Left colon (tissue), 2 donors: ENCODE measurements around the gene TRMT10B. TPM values are rescaled to one million over a fixed set of nuclear protein-coding genes. Genes with fewer than 3 reads are reported as not detected.
"Not testable (repeated sequence)": the region's sequence is repeated elsewhere in the genome, so short reads cannot be mapped to it uniquely, and the experiment has no call there.

Source experiments
- ATAC-seq: fragments of 200-7000 bp; cut with Tn5 transposase; one replicate; pipeline ENCODE4 v1.9.1; 2020; ENCODE audit warnings: mild to moderate bottlenecking, moderate library complexity
- DNase-seq, 2 donors: peaks; one replicate each; pipeline ENCODE4 v3.0.0-alpha.2; 2020
- intact Hi-C, 2 donors: fragments of 100-400 bp; cut with DNase I in 1 of 2; cut with micrococcal nuclease in 1 of 2; formaldehyde crosslinking; loops; one replicate each; pipeline versions ENCODE4 v1.11.2 to v1.14.0; 2022; cut with DNase I, micrococcal nuclease
- total RNA-seq, 2 donors: library from RNA; stranded (reverse); fragmentation: NEBNext Ultra II Directional; extraction: Animal tissue kit (Norgen Biotek cat#: 25700); gene quantifications; one replicate each; pipeline ENCODE4 v1.2.1, GENCODE V29; 2021
- donor health status: DM: no; HTN: no; CAD: no.
- donor health status: DM: yes; HTN: yes; CAD: no.

TRMT10B gene
- total RNA-seq, 2 donors from 2014 or later, result 6.6 to 7.2 TPM

DNA sequence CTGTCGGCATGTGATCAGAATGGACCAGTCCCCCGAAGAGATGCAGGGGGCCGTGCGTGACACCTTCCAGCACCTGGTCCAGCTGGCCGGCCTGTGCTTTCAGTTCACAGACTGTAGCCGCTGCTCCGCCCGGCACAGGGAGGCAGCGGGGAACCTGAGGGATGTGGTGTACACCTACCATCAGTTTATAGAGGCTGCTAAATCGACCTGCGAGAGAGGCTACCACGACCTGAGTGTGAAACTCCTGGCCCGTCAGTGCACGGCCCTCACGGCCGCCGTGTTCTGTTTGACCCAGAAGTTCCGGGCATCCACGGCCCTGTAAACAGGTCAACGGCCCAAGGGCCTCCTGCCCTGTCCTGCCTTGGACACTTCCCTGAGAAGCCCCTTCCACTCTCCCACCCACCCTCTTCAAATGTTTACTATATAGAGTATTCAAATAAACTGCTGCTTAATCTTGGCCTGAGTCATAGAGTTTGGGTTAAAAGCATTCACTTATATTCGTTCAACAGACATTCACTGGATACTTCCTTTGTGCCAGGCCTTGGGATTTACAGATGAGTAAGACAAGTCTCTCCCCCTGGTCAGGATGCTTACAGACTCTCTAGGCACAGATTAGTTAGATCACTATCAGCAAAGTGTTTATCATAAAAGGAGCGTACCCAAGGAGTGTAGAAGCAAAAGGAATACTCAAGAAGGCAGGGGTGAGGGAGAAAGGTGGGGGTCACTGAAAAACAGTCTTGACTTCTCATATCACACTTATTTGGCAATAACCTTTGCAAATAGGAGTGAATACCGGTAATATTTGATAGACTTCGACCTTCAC lies 6.9 kb upstream of the TRMT10B start:
- intact Hi-C loops, result no loop called here
- ATAC-seq (no peak), DNase-seq (no peak)

DNA sequence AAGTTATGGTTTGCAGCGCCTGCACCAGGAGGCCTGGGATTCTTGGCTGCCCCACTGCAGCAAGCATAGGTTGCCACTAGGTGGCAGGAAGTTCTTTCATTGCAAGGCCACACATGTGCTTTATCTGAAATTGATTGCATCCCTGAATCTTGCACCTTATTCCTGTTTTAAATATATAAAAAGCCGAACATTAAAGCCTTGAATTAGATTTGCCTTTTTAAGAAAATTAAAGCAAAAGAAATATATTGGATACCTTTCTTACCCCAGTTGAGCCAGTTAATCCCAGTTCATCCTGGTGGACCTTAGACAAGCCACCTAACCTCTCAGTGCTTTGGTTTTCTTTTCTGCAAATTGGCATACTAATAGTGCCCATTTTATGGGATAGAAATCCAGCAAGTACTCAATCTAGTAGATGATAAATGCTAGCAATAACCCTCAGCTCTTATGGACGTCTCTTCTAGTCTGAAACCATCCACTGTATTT lies 6.3 kb upstream of the TRMT10B start:
- DNase-seq, result peak in 1 of 2 donors; percentile 57

DNA sequence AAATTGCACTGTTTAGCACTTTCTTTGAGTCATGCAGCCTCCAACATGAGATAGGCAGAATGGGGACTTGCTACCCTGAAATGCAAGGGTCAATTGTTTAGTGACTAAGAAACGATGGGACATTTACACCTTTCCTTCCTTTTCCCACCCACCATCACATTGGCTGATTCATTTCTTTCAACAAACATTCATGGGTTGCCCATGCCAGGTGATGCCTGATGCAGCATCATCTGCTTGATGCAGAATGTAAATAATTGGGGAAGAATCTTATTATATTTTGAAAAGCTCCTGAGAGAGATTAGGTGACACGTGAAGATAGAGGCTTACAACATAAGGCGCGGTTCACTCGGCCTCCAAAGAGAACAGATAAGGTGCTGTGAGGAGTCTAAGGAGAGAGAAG lies 4.5 kb upstream of the TRMT10B start:
- ATAC-seq, result no peak
- intact Hi-C loops, result no loop called here
- DNase-seq, result no peak

More for the DNA sequence above, 6.3 kb upstream of the TRMT10B start:
- intact Hi-C loops, result no loop called here
- ATAC-seq, result peak; percentile 89

GRCh38 chr9:37751186-37751585 lies 2.4 kb upstream of the TRMT10B start:
- no peak for ATAC-seq
- intact Hi-C loops, result loop anchor here in 1 of 2 donors (10.0 kb wide), 1 partner anchor 196 kb away; no protein-coding TSS in a partner anchor

GRCh38 chr9:37751704-37752103 lies 1.9 kb upstream of the TRMT10B start:
- ATAC-seq, DNase-seq: not testable (repeated sequence)
- intact Hi-C loops, result loop anchor here in 1 of 2 donors (10.0 kb wide), 1 partner anchor 197 kb away; no protein-coding TSS in a partner anchor

More at GRCh38 chr9:37751186-37751585, 2.4 kb upstream of the TRMT10B start:
- no peak for DNase-seq

GRCh38 chr9:37752112-37752511 lies 1.5 kb upstream of the TRMT10B start:
- not testable (repeated sequence) for ATAC-seq, DNase-seq
- intact Hi-C loops, result loop anchor here in 1 of 2 donors (10.0 kb wide), 1 partner anchor 197 kb away; no protein-coding TSS in a partner anchor

DNA sequence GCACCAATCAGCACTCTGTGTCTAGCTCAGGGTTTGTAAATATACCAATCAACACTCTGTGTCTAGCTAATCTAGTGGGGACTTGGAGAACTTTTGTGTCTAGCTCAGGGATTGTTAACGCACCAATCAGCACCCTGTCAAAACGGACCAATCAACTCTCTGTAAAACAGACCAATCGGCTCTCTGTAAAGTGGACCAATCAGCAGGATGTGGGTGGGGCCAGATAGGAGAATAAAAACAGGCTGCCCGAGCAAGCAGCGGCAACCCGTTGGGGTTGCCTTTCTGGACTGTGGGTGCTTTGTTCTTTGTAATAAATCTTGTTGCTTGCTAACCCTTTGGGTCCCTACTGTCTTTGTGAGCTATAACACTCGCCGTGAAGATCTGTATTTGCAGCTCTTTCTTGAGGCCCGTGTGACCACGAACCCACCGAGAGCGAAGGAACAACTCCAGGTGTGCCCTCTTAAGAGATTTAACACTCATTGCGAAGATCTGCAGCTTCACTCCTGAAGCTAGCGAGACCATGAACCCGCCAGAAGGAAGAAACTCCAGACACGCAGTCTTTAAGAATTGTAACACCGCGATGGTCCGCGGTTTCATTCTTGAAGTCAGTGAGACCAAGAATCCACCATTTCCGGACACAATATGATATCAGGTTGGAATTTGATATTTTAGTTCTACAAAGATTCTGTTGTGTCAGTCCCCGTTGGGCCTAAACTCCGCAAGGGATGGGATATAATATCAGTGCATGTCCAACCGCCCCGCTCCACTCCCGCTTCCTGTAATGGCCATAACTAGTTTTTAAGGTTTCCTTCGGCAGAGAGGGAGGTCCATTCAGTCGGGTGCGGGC lies 740 bp upstream of the TRMT10B start:
- ATAC-seq (no peak), DNase-seq (peak in 1 of 2 donors; percentile 24)
- intact Hi-C loops, result loop anchor here in 1 of 2 donors (10.0 kb wide), 1 partner anchor 198 kb away; no protein-coding TSS in a partner anchor

DNA sequence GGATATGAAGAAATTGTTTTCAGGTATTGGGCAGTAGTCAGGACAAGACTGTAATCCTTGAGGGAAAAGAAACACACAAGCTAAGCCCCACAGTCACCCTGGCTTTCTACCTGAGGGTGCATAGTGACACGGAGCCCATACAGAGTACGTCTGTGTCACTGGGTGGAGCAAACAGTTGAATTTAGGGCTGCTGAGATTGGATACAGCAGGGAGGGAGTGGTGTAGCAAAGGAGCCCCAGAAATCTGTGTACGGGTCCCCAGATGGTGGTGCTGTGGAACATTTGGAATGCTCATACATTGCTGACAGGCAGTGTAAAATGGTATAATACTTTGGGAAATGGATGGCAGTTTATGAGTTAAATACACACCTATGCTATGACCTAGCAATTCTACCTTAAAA lies 5.1 kb downstream of the TRMT10B start:
- intact Hi-C loops, result loop anchor here in 1 of 2 donors (10.0 kb wide), 1 partner anchor 204 kb away; no protein-coding TSS in a partner anchor
- ATAC-seq, result no peak

DNA sequence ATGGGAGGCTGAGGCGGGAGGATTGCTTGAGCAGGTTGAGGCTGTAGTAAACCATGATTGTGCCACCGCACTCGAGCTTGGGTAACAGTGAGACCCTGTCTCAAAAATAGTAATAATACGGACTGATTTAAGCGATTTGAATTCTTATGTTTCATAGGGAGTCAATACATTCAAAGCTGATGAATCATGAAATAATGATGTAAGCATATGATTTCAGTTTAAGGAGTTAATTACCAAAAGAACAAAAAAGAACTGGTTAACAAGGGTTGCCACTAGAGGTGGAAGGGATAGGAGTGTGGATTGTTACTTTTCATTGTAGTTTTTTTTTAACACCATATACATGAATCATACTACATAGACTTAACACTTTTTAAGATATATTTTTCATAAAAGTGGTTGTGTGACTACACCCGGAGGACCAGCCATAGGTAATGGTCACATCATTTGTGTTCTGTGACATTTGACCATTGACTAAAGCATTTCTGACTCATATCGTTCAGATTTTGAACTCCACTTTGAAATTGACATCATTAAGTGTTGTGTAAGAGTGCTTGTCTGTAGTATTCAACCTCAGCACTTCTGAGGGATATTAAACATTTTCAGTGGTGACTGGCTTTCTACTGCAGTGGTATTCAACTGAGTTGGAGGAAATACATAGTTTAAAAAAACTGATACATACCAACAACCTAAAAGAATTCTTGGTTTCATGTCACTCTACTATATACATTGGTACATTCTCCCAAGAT lies 7.0 kb downstream of the TRMT10B start:
- DNase-seq (no peak), ATAC-seq (no peak)
- intact Hi-C loops, result no loop called here

More for the DNA sequence above, 5.1 kb downstream of the TRMT10B start:
- no peak for DNase-seq

DNA sequence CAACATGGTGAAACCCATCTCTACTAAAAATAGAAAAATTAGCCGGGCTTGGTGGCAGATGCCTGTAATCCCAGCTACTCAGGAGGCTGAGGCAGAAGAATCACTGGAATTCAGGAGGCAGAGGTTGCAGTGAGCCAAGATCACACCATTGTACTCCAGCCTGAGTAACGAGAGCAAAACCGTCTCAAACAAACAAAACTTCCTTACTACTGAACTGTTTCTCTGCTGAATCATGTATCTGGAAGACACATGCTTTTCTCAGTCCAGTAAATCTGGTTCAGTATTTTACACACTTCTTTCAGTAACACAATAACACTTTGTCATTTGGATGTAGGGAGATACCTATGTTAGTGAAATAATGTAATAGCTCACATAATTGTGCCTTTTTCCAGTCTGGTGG lies 7.9 kb downstream of the TRMT10B start:
- ATAC-seq, result no peak
- no peak for DNase-seq
- intact Hi-C loops, result no loop called here

DNA sequence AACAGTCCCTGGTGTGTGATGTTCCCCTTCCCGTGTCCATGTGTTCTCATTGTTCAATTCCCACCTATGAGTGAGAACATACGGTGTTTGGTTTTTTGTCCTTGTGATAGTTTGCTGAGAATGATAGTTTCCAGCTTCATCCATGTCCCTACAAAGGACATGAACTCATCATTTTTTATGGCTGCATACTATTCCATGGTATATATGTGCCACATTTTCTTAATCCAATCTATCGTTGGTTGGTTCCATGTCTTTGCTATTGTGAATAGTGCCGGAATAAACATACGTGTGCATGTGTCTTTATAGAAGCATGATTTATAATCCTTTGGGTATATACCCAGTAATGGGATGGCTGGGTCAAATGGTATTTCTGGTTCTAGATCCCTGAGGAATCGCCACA lies 11.7 kb downstream of the TRMT10B start:
- DNase-seq, intact Hi-C loops, ATAC-seq: not testable (repeated sequence)

DNA sequence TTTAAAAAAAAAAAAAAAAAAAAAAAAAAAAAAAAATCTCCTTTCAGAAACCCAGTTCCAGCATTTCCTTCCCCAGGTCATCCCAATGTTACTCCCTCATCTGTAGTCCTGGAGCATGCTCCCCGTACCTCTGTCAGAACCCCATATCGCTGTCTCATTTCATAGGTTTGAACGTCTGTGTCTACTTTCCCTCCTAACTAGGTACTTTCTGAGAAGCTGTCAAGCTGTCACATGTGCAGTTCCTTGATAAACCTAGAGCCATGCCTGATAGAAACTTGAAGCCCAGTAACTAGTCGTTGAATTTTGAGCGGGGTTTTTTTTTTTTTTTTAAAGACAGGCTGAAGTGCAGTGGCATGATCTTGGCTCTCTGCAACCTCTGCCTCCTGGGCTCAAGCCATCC lies 15.7 kb downstream of the TRMT10B start:
- intact Hi-C loops, result no loop called here
- DNase-seq, result no peak
- ATAC-seq, result no peak

DNA sequence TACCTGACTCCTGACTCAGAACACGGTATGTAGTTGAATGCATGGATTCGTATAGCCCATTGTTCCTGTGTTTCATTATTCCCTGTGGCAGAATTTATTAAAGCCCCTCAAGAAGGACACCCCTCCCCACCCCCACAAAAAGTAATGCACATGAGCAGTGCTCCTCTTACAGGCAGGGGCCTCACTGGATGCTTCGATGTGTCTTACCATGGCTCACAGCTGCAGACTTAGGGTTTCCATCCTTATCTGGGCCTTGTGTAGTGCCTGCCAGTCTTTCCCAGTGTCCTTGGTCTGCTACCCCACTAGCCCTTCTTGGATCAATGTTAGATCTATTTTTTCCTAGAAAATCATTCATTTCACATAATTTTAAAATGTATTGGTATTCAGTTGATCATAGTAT lies 16.4 kb downstream of the TRMT10B start:
- intact Hi-C loops, result no loop called here
- no peak for DNase-seq
- no peak for ATAC-seq

- no peak for DNase-seq
- intact Hi-C loops, result no loop called here
- no peak for ATAC-seq
Measured at GRCh38 chr9:37775216-37775919, 21.8 kb downstream of the TRMT10B start.

DNA sequence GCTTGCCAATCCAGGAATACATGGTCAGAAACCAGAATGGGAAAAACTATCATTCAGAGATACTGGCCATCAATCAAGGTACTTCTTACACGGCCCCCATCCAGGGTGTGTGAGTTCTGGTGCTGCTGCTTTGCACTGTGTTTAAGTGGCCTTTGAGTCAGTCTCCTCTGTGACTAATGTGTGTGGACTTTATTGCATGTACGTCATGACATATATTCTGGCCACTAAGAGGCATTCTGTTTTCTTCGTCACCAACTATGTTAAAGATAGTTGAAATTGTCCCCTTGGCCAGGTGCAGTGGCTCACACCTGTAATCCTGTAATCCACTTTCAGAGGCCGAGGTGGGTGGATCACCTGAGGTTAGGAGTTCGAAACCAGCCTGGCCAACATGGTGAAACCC lies 22.7 kb downstream of the TRMT10B start:
- intact Hi-C loops, result no loop called here
- ATAC-seq (no peak), DNase-seq (no peak)

DNA sequence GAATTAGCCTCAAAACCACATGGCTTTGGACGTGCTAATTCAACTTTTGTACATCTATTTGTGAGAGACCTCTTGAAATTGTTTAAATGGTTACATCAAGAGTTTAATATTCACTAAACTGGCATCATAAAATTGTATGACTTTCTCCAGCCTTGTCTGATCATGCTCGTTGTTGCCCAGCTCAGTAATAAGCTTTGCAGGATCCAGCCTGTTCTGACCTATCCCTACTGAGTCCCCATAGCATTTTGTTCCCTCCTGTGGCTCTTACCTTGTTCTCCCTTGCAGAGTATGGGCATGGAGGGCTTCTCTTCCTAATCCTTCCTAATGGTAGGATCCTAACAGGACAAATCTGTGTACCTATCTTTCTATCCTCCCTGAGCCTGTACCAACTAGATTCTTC lies 24.9 kb downstream of the TRMT10B start:
- intact Hi-C loops, result no loop called here
- ATAC-seq (no peak), DNase-seq (no peak)

DNA sequence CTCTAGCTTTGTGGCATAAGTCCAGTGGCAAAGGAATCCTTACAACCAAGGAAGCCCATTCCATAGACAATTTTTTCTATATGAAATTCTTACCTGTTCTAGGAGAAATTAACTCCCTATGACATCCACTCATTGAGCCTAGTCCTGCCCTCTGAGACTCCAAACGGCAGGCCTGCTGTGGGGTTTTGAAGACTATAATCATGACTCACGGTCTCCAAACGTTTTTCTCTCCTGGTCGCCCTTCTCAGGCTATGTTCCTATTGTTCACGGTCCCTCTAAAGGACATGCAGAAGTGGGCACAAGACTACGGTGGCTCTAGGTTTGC lies 30.6 kb downstream of the TRMT10B start:
- intact Hi-C loops, result no loop called here

More for the DNA sequence above, 30.6 kb downstream of the TRMT10B start:
- DNase-seq (no peak), ATAC-seq (peak; percentile 8)
